ENCODE results near the gene COL9A1. TPM values are rescaled to one million over a fixed set of nuclear protein-coding genes. Genes with fewer than 3 reads are reported as not detected.

Gene COL9A1
- total and polyA plus RNA-seq, 9 donors: 0.04 to 1.2 (median 0.15) TPM; not detected in 5

DNA sequence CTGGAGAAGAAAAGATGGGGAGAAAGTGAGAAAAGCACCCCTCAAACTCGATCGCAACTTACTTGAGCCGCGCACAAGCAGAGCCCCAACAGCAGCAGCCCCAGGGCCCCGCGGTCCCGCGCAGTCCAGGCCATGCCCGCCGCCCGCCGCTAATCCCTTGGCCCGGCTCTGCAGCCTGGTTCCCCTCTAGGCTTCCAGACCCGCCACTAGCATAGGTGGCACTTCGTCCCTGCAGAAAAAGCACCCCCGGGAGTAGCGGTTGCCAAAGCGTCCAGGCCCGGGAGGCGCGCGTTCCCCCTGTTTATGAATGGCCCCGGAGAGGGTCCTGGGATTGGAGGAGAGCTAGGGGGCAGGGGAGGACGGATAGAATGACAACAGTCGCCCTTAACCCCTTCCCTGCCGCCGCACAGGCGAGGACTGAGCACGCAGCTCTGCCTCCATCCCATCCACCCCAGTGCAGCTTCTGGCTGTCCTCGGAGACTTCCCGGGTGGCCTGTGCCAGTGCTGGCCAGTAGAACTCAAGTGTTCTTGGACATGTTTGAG is 19.9 kb downstream of the COL9A1 start:
- Histone ChIP-seq H3K27me3 (no peaks in the 10 kb centered on the region), H3K36me3 (no peaks in the 10 kb centered on the region), H3K9me3 (no peaks in the 10 kb centered on the region), H3K4me1 (ENCODE audit: insufficient read depth) (no peaks in the 10 kb centered on the region), H3K4me3 (no peak overlapping the region), H3K27ac (no peak overlapping the region)
- WGBS, 3 donors: 5 to 19% (median 6%) methylated on average over 31 of the region's 31 CpGs
- no peak for DNase-seq
- TF ChIP-seq, protein P1, sequence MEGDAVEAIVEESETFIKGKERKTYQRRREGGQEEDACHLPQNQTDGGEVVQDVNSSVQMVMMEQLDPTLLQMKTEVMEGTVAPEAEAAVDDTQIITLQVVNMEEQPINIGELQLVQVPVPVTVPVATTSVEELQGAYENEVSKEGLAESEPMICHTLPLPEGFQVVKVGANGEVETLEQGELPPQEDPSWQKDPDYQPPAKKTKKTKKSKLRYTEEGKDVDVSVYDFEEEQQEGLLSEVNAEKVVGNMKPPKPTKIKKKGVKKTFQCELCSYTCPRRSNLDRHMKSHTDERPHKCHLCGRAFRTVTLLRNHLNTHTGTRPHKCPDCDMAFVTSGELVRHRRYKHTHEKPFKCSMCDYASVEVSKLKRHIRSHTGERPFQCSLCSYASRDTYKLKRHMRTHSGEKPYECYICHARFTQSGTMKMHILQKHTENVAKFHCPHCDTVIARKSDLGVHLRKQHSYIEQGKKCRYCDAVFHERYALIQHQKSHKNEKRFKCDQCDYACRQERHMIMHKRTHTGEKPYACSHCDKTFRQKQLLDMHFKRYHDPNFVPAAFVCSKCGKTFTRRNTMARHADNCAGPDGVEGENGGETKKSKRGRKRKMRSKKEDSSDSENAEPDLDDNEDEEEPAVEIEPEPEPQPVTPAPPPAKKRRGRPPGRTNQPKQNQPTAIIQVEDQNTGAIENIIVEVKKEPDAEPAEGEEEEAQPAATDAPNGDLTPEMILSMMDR (IDR thresholded peaks at IDR 0.05): no peak
- TF ChIP-seq EP300 (IDR thresholded peaks at IDR 0.05) (no peak), POLR2A (IDR thresholded peaks at IDR 0.05) (no peak)
- intact Hi-C loops (cut with DNase I): no loop called here

DNA sequence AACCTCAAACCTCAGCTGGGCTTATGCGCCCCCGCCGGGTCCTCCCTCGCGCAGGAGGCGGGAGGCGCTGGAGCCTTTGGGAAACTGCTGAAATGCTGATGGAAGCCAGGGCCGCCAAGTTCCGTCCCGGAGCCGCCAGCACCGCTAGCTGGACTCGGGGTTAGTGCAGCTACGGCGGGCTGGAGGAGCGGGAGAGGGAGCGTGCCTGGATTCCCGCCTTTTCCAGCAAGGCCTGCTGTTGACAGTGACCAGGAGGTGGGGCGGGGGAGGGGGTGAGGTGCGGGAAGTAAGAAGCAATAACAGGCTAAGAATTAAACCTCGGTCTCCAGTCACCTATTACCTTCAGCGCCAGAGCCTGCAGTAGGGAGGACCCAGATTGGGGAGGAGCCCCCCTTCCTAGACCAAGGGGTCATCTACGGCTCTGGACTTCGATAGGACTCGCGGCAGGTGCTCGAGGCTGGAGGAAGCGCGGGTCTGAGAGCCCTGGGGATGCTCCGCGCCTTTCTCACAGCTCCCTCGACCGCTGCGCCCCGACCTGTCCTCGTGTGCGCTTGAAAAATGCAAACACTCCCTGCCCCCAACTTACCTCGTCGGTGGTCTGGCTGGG is 20.5 kb downstream of the COL9A1 start:
- no peak overlapping the region for H3K27ac ChIP-seq
- DNase-seq: no peak
- no peaks in the 10 kb centered on the region for H3K9me3 ChIP-seq
- TF ChIP-seq POLR2A (IDR thresholded peaks at IDR 0.05) (no peak), EP300 (IDR thresholded peaks at IDR 0.05) (no peak)
- TF ChIP-seq, protein P1 (IDR thresholded peaks at IDR 0.05): no peak
- no peak overlapping the region for H3K4me3 ChIP-seq
- no peaks in the 10 kb centered on the region for H3K27me3 ChIP-seq
- 1 to 5% (median 1%) methylated on average over 38 to 39 of the region's 39 CpGs for WGBS, 3 donors
- intact Hi-C loops (cut with DNase I): no loop called here
- H3K4me1 ChIP-seq (ENCODE audit: insufficient read depth): no peaks in the 10 kb centered on the region
- H3K36me3 ChIP-seq: no peaks in the 10 kb centered on the region

- H3K4me3 ChIP-seq: no peak overlapping the region
- H3K27ac ChIP-seq: no peak overlapping the region
- 26 to 27% (median 26%) methylated on average over 8 of the region's 8 CpGs for WGBS, 3 donors
- H3K27me3 ChIP-seq: no peaks in the 10 kb centered on the region
- DNase-seq: no peak
- H3K4me1 ChIP-seq (ENCODE audit: insufficient read depth): no peaks in the 10 kb centered on the region
- H3K9me3 ChIP-seq: no peaks in the 10 kb centered on the region
- H3K36me3 ChIP-seq: no peaks in the 10 kb centered on the region
- no peak for TF ChIP-seq EP300 (IDR thresholded peaks at IDR 0.05)
- TF ChIP-seq POLR2A (IDR thresholded peaks at IDR 0.05): no peak
- TF ChIP-seq, protein P1 (IDR thresholded peaks at IDR 0.05): no peak
- intact Hi-C loops (cut with DNase I): no loop called here
These were observed 21.0 kb downstream of the COL9A1 start for GRCh38 chr6:70281923-70282311.

GRCh38 chr6:70280400-70280853 is 22.5 kb downstream of the COL9A1 start:
- intact Hi-C loops (cut with DNase I): no loop called here
- Histone ChIP-seq H3K36me3 (no peaks in the 10 kb centered on the region), H3K27me3 (no peaks in the 10 kb centered on the region), H3K9me3 (no peaks in the 10 kb centered on the region), H3K27ac (no peak overlapping the region), H3K4me1 (ENCODE audit: insufficient read depth) (no peaks in the 10 kb centered on the region), H3K4me3 (no peak overlapping the region)
- 63 to 69% (median 63%) methylated on average over 15 of the region's 15 CpGs for WGBS, 3 donors
- DNase-seq: no peak
- TF ChIP-seq POLR2A (IDR thresholded peaks at IDR 0.05) (no peak), EP300 (IDR thresholded peaks at IDR 0.05) (no peak)
- TF ChIP-seq, protein P1 (IDR thresholded peaks at IDR 0.05): no peak

Measured in ovary (tissue), 9 donors.